Renal cortical epithelial cell (primary cell): ENCODE measurements around the gene FBXW5. TPM values are rescaled to one million over a fixed set of nuclear protein-coding genes. Genes with fewer than 3 reads are reported as not detected.
A peak's percentile ranks its signal among the peaks of the same experiment; 100 is the strongest.

Experiments used
- DNase-seq: peaks from one replicate; pipeline ENCODE4 v3.0.0-alpha.2; 2011; ENCODE audit warnings: low read depth
- total RNA-seq: library from RNA; depleted of rRNA; stranded (reverse); fragments of >200 nt; gene quantifications from 2 replicates; pipeline ENCODE4 v1.2.3, GENCODE V29; 2014

Gene FBXW5
- total RNA-seq: 195 and 249 TPM in 2 replicates

- DNase-seq: peak; percentile 64
These were observed at the start of gene FBXW5, which contains the start of gene C8G for GRCh38 chr9:136944519-136945332. Gene FBXW5 (minus strand): TSS chr9:136944738. CDS start chr9:136944083, 655 bp downstream. Gene C8G (plus strand): TSS chr9:136945243. CDS start chr9:136945321, 78 bp downstream.

GRCh38 chr9:136992819-136993369 lies 48.4 kb upstream of the FBXW5 start:
- no peak for DNase-seq

GRCh38 chr9:136991993-136992818 lies 47.7 kb upstream of the FBXW5 start, which contains the start of gene PAXX:
Gene PAXX (plus strand): TSS chr9:136992422. CDS start chr9:136992444, 22 bp downstream.
- DNase-seq: peak; percentile 69

DNA sequence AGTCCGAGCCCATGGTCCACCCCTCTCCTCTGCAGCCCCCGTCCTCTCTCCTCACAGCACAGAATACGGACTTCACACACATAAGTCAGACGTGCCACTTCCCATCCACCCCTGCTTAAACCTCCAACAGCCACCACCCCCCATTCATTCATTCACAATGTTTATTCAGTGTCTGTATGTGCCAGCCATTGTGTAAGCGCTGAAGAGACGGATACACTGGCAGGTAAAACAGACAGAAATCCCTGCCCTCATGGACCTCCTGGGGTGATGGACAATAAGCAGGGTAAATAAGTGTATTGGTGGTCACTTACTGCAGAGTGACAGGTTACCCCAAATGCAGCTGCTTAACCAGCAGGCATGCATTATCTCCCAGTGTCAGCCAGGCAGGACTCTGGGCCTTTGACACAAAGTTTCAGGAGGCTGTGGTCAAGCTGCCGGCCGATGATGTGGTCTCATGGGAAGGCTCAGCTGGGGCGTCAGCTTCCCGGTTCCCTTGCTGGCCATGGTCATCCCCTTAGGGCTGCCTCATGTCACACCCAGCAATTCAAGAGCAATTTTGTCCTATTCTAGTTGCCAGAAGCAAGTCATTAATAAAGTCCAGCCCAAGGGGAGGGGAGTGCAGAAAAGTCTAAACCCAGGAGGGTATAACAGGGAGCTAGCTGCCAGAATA lies 45.8 kb upstream of the FBXW5 start:
- no peak for DNase-seq

- no peak for DNase-seq
These were observed 44.3 kb upstream of the FBXW5 start for GRCh38 chr9:136988872-136989271.

DNA sequence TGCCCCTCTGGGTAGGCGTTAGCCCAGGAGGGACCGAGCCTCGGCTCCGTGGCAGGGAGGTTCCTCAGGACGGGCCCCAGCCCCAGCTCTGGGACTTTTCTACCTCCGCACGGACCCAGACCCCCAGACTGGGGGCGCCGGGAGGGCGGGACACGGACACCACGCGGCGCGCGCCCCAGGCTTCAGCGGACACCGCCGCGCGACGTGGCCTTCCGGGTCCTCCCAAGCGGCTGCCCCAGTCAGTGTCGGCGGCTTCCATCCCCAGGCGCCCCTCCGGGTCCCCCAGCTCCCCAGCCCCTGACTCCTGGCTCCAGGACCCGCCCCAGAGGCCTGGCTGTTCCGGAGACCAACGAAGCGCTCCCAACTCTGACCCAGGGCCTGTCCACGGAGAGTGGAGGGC lies 41.3 kb upstream of the FBXW5 start:
- DNase-seq: no peak

- DNase-seq: no peak
These were observed 40.6 kb upstream of the FBXW5 start for GRCh38 chr9:136985027-136985602.

DNA sequence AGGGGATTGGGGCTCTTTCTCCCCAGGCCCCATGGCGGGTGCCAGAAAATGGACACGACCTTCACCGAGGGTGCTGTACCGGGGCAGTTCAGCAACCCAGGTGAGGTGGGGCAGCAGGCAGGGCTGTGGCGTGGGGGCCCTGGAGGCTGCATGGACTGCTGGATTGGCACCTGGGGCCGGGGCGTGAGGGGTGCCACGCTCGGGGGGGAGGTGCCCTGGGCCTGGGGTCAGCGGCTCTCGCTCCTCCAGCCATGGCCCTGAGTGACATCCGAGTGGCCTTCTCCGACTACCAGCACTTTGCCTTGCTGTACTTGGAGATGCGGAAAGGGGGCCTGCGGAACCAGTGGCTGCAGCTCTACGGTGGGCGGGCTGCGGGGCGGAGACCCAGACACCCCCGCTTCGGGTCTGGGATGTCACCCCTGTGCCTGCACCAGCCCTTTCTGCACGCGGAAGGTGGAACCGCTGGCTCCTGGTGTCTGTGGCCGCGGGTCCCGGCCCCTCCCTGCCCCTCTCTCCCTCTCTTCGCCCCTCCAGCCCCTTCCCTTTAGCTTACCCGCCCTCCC lies 40.0 kb upstream of the FBXW5 start:
- no peak for DNase-seq

- no peak for DNase-seq
These were observed 39.2 kb upstream of the FBXW5 start for GRCh38 chr9:136983656-136984314.

DNA sequence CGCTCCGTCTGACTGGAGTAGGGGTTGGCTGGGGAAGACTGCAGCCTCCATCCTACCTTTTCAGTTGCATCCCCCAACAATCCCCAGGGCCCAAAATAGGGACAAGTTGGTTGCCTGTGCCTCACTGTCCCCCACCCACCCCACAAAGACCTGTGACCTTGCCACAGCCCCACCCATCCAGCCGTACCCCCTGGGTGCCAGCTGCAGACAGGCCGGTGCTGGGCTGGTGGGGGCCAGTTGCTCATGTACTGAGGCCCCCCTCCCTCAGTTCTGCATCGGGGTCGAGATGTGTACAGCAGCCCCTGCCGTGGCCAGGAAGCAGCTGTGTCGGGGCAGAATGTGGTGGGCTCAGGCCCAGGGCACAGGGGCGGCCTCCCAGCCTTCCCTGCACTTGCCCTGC lies 38.6 kb upstream of the FBXW5 start:
- no peak for DNase-seq

GRCh38 chr9:136982232-136983051 lies 37.9 kb upstream of the FBXW5 start, which contains the start of gene LCNL1:
Gene LCNL1 (plus strand): TSS chr9:136982993. CDS start chr9:136983587, 594 bp downstream.
- no peak for DNase-seq

GRCh38 chr9:136981588-136982231 lies 37.2 kb upstream of the FBXW5 start:
- no peak for DNase-seq

GRCh38 chr9:136980669-136981478 lies 36.3 kb upstream of the FBXW5 start:
- DNase-seq: no peak

DNA sequence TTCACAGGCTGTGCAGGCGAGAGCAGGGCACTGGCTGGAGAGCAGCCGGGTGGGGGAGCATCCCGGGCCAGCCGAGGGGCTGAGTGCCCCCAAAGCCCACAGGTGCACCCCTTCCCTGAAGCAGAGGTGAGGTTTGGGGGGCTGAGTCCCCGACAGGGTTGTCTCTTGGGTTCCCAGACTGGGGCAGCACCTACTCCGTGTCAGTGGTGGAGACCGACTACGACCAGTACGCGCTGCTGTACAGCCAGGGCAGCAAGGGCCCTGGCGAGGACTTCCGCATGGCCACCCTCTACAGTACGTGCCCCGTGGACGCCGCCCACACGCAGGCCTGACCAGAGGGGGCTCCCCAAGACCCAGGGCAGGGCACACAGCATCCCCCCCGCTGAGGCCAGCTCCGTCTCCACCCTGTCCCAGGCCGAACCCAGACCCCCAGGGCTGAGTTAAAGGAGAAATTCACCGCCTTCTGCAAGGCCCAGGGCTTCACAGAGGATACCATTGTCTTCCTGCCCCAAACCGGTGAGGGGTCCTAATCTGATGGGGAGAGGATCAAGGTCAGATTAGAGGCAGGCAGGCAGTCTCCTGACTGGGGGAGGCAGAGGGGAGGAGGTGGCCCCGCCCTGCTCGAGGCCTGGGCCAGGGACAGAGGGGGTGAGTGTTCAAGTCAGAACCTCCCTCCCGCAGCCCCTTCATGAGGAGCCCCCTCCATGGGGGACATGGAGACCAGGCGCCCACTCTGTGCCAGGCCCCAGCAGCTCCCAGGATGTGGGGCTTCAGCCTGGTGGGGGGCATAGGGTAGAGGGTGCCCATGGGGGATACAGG lies 35.4 kb upstream of the FBXW5 start:
- no peak for DNase-seq

DNA sequence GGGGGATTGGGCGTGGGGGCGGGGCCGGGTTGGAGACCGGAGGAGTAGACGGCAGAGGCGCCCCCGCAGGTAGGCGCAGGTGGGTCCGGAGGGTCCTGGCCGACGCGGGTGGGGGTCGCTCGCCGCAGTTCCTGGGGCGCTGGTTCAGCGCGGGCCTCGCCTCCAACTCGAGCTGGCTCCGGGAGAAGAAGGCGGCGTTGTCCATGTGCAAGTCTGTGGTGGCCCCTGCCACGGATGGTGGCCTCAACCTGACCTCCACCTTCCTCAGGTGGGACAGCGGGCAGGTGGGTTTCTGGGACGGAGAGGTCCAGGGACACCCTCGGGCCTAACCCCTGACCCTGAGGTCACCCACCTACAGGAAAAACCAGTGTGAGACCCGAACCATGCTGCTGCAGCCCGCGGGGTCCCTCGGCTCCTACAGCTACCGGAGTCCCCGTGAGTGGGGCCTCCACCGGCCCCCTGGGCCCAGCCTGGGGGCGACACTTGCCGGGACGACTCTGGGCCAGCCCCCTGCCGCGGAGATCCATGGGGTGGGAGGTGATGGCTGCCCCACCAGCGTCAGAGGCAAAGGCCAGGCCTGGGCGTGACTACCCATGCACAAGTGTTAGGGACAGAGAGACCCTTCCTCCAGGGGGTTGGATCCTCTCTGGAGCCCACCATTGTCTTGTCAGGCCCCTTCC lies 34.5 kb upstream of the FBXW5 start:
- no peak for DNase-seq

DNA sequence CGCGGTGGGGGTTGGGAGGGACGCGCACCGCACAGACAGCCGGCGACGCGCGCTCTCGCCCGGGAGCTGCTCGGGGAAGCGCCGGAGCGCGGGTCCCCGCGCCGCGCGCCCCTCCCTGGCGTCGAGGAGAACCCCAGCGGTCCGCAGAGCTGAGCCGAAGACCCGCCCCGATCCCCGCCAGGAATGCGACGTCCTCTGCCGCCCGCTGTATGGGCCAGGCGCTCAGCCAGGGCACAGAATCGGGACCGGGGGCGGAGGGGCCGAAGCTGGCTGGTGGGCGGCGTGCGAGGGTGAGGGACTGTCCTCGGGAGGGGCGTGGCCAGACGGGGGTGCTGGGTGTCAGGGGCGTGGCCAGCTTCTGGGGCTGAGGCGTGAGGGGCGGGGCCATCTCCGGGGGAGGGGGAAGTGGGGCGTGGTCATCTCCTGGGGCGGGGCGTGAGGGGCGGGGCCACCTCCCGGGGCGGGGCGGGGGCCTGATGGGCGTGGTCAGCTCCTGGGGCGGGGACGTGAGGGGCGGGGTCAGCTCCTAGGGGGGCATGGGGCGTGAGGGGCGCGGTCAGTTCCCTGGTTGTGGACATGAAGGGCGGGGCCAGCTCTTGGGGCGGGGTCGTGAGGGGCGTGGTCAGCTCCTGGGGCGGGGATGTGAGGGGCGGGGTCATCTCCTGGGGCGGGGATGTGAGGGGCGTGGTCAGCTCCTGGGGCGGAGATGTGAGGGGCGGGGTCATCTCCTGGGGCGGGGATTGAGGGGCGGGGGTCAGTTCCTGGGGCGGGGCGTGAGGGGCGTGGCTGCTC lies 33.7 kb upstream of the FBXW5 start:
- DNase-seq: no peak
